ENCODE measurements around the gene ZBTB14.

The ZBTB14 gene

GRCh38 chr18:5300476-5301010 is 5.0 kb upstream of the ZBTB14 start:
- H3K4me3 ChIP-seq (ENCODE audit: low read length), result no peak overlapping the region
- no peak for TF ChIP-seq CTCF (conservative IDR thresholded peaks at IDR 0.05; ENCODE audit: low read length)
- no peak for DNase-seq (ENCODE audit: low read depth)

- H3K4me3 ChIP-seq (ENCODE audit: low read length), result no peak overlapping the region
- no peak for TF ChIP-seq CTCF (conservative IDR thresholded peaks at IDR 0.05; ENCODE audit: low read length)
- no peak for DNase-seq (ENCODE audit: low read depth)
These were observed 2.8 kb upstream of the ZBTB14 start for GRCh38 chr18:5298156-5298852.

GRCh38 chr18:5297597-5297996 is 2.1 kb upstream of the ZBTB14 start:
- H3K4me3 ChIP-seq (ENCODE audit: low read length), result no peak overlapping the region
- TF ChIP-seq CTCF (conservative IDR thresholded peaks at IDR 0.05; ENCODE audit: low read length), result no peak
- no peak for DNase-seq (ENCODE audit: low read depth)

GRCh38 chr18:5296706-5297320 is 1.3 kb upstream of the ZBTB14 start:
- no peak for TF ChIP-seq CTCF (conservative IDR thresholded peaks at IDR 0.05; ENCODE audit: low read length)
- H3K4me3 ChIP-seq (ENCODE audit: low read length), result peak overlapping the region; percentile 79
- peak; percentile 80 for DNase-seq (ENCODE audit: low read depth)

GRCh38 chr18:5295981-5296705 is 617 bp upstream of the ZBTB14 start:
- peak overlapping the region; percentile 79 for H3K4me3 ChIP-seq (ENCODE audit: low read length)
- no peak for TF ChIP-seq CTCF (conservative IDR thresholded peaks at IDR 0.05; ENCODE audit: low read length)
- peak; percentile 96 for DNase-seq (ENCODE audit: low read depth)

GRCh38 chr18:5294457-5295230 is 882 bp downstream of the ZBTB14 start:
- peak overlapping the region; percentile 88 for H3K4me3 ChIP-seq (ENCODE audit: low read length)
- peak; percentile 57 for DNase-seq (ENCODE audit: low read depth)
- no peak for TF ChIP-seq CTCF (conservative IDR thresholded peaks at IDR 0.05; ENCODE audit: low read length)

Data from AG10803 (cell line).